Measurements from ENCODE around the gene MUC7.
A peak's percentile ranks its signal among the peaks of the same experiment; 100 is the strongest.

MUC7 gene

GRCh38 chr4:70505151-70505748 lies 33.3 kb downstream of the MUC7 start:
- no peaks in the 10 kb centered on the region for H3K36me3 Mint-ChIP-seq (ENCODE audit: insufficient read depth)
- ATAC-seq (replicated peaks; ENCODE audit: extremely low read depth, poor library complexity, severe bottlenecking) (peak; percentile 32), DNase-seq (ENCODE audit: low spot score in 2 of 2) (no peak)
- H3K9me3 Mint-ChIP-seq = no peaks in the 10 kb centered on the region
- H3K27ac Mint-ChIP-seq (ENCODE audit: low read depth) = no peak overlapping the region
- no peak overlapping the region for H3K4me3 Mint-ChIP-seq
- no peaks in the 10 kb centered on the region for H3K27me3 Mint-ChIP-seq
- H3K4me1 Mint-ChIP-seq = no peaks in the 10 kb centered on the region

GRCh38 chr4:70508801-70509200 lies 36.8 kb downstream of the MUC7 start:
- Mint-ChIP-seq H3K36me3 (ENCODE audit: insufficient read depth) (no peaks in the 10 kb centered on the region), H3K4me3 (no peak overlapping the region), H3K9me3 (no peaks in the 10 kb centered on the region), H3K27me3 (no peaks in the 10 kb centered on the region), H3K27ac (ENCODE audit: low read depth) (no peak overlapping the region), H3K4me1 (no peaks in the 10 kb centered on the region)
- DNase-seq (ENCODE audit: low spot score in 2 of 2) = no peak
- ATAC-seq (replicated peaks; ENCODE audit: extremely low read depth, poor library complexity, severe bottlenecking) = no peak

GRCh38 chr4:70511365-70511764 lies 39.4 kb downstream of the MUC7 start:
- H3K9me3 Mint-ChIP-seq = no peaks in the 10 kb centered on the region
- ATAC-seq (replicated peaks; ENCODE audit: extremely low read depth, poor library complexity, severe bottlenecking) = no peak
- no peaks in the 10 kb centered on the region for H3K36me3 Mint-ChIP-seq (ENCODE audit: insufficient read depth)
- H3K4me3 Mint-ChIP-seq = no peak overlapping the region
- no peak for DNase-seq (ENCODE audit: low spot score in 2 of 2)
- no peaks in the 10 kb centered on the region for H3K4me1 Mint-ChIP-seq
- no peaks in the 10 kb centered on the region for H3K27me3 Mint-ChIP-seq
- H3K27ac Mint-ChIP-seq (ENCODE audit: low read depth) = no peak overlapping the region

GRCh38 chr4:70515367-70516250 lies 43.6 kb downstream of the MUC7 start:
- Mint-ChIP-seq H3K4me1 (no peaks in the 10 kb centered on the region), H3K27ac (ENCODE audit: low read depth) (no peak overlapping the region), H3K4me3 (no peak overlapping the region), H3K36me3 (ENCODE audit: insufficient read depth) (no peaks in the 10 kb centered on the region), H3K27me3 (peaks cover 6% of the 10 kb centered on the region), H3K9me3 (no peaks in the 10 kb centered on the region)
- no peak for DNase-seq (ENCODE audit: low spot score in 2 of 2)
- ATAC-seq (replicated peaks; ENCODE audit: extremely low read depth, poor library complexity, severe bottlenecking) = no peak

GRCh38 chr4:70518269-70518668 lies 46.3 kb downstream of the MUC7 start, which contains the start of gene AMTN:
AMTN (plus strand) TSS chr4:70518569; CDS start chr4:70518778, 209 bp downstream.
- ATAC-seq (replicated peaks; ENCODE audit: extremely low read depth, poor library complexity, severe bottlenecking) = no peak
- no peak within 1 kb of the TSS for H3K27ac Mint-ChIP-seq (ENCODE audit: low read depth)
- no peak for DNase-seq (ENCODE audit: low spot score in 2 of 2)
- no peak within 1 kb of the TSS for H3K4me3 Mint-ChIP-seq
- H3K36me3 Mint-ChIP-seq (ENCODE audit: insufficient read depth) = no peaks in the 10 kb centered on the region
- H3K4me1 Mint-ChIP-seq = no peaks in the 10 kb centered on the region
- no peaks in the 10 kb centered on the region for H3K9me3 Mint-ChIP-seq
- H3K27me3 Mint-ChIP-seq = peaks cover 11% of the 10 kb centered on the region

- DNase-seq (ENCODE audit: low spot score in 2 of 2) (no peak), ATAC-seq (replicated peaks; ENCODE audit: extremely low read depth, poor library complexity, severe bottlenecking) (no peak)
- Mint-ChIP-seq H3K27me3 (peaks cover 11% of the 10 kb centered on the region), H3K36me3 (ENCODE audit: insufficient read depth) (no peaks in the 10 kb centered on the region), H3K4me3 (no peak overlapping the region), H3K27ac (ENCODE audit: low read depth) (no peak overlapping the region), H3K4me1 (no peaks in the 10 kb centered on the region), H3K9me3 (no peaks in the 10 kb centered on the region)
Observed at GRCh38 chr4:70518716-70519115, 46.7 kb downstream of the MUC7 start.

GRCh38 chr4:70522626-70523025 lies 50.6 kb downstream of the MUC7 start:
- Mint-ChIP-seq H3K9me3 (no peaks in the 10 kb centered on the region), H3K4me1 (no peaks in the 10 kb centered on the region), H3K4me3 (no peak overlapping the region), H3K36me3 (ENCODE audit: insufficient read depth) (no peaks in the 10 kb centered on the region), H3K27ac (ENCODE audit: low read depth) (no peak overlapping the region), H3K27me3 (peaks cover 11% of the 10 kb centered on the region)
- no peak for DNase-seq (ENCODE audit: low spot score in 2 of 2)
- no peak for ATAC-seq (replicated peaks; ENCODE audit: extremely low read depth, poor library complexity, severe bottlenecking)

- H3K27me3 Mint-ChIP-seq = peaks cover 30% of the 10 kb centered on the region
- no peaks in the 10 kb centered on the region for H3K4me1 Mint-ChIP-seq
- DNase-seq (ENCODE audit: low spot score in 2 of 2) = no peak
- H3K4me3 Mint-ChIP-seq = no peak overlapping the region
- no peak overlapping the region for H3K27ac Mint-ChIP-seq (ENCODE audit: low read depth)
- no peaks in the 10 kb centered on the region for H3K36me3 Mint-ChIP-seq (ENCODE audit: insufficient read depth)
- no peaks in the 10 kb centered on the region for H3K9me3 Mint-ChIP-seq
- ATAC-seq (replicated peaks; ENCODE audit: extremely low read depth, poor library complexity, severe bottlenecking) = no peak
Observed at GRCh38 chr4:70530997-70531396, 59.0 kb downstream of the MUC7 start.

GRCh38 chr4:70531981-70532380 lies 60.0 kb downstream of the MUC7 start:
- no peak overlapping the region for H3K27ac Mint-ChIP-seq (ENCODE audit: low read depth)

More at GRCh38 chr4:70531981-70532380, 60.0 kb downstream of the MUC7 start:
- ATAC-seq (replicated peaks; ENCODE audit: extremely low read depth, poor library complexity, severe bottlenecking) (no peak), DNase-seq (ENCODE audit: low spot score in 2 of 2) (no peak)
- Mint-ChIP-seq H3K9me3 (no peaks in the 10 kb centered on the region), H3K4me3 (no peak overlapping the region), H3K4me1 (no peaks in the 10 kb centered on the region), H3K27me3 (peaks cover 30% of the 10 kb centered on the region), H3K36me3 (ENCODE audit: insufficient read depth) (no peaks in the 10 kb centered on the region)

Data from central memory CD8-positive, alpha-beta T cell (primary cell).